NOMO-1 treated with DMSO at 0.1 percent for 48 hours (cell line): ENCODE measurements around the gene HES7.

Experiments used
- DNase-seq: peaks from one replicate; lab custom pipeline; 2025; ENCODE audit not compliant: unreplicated experiment; lab: John Stamatoyannopoulos, UW

HES7 gene

GRCh38 chr17:8143581-8144400 lies 19.9 kb upstream of the HES7 start:
- DNase-seq, result no peak

GRCh38 chr17:8142887-8143580 lies 19.1 kb upstream of the HES7 start:
- DNase-seq, result no peak

- no peak for DNase-seq
Measured at GRCh38 chr17:8142158-8142886, 18.4 kb upstream of the HES7 start.

GRCh38 chr17:8141741-8142140 lies 17.8 kb upstream of the HES7 start:
- DNase-seq, result no peak

GRCh38 chr17:8141045-8141444 lies 17.1 kb upstream of the HES7 start:
- no peak for DNase-seq

- DNase-seq, result no peak
Measured at GRCh38 chr17:8140065-8141029, 16.4 kb upstream of the HES7 start.

- peak; percentile 95 for DNase-seq
Measured at GRCh38 chr17:8138672-8139371, 14.9 kb upstream of the HES7 start.

GRCh38 chr17:8138374-8138671 lies 14.4 kb upstream of the HES7 start:
- no peak for DNase-seq

- no peak for DNase-seq
Measured at GRCh38 chr17:8137645-8138373, 13.9 kb upstream of the HES7 start.

GRCh38 chr17:8133941-8134340 lies 10.0 kb upstream of the HES7 start:
- no peak for DNase-seq

- DNase-seq, result no peak
Measured at GRCh38 chr17:8133399-8133798, 9.5 kb upstream of the HES7 start.

GRCh38 chr17:8131844-8132441 lies 8.0 kb upstream of the HES7 start:
- DNase-seq, result no peak

GRCh38 chr17:8128125-8128784 lies 4.3 kb upstream of the HES7 start:
- DNase-seq, result no peak

- DNase-seq, result peak; percentile 31
Measured at GRCh38 chr17:8126491-8127066, 2.7 kb upstream of the HES7 start.

GRCh38 chr17:8125947-8126490 lies 2.1 kb upstream of the HES7 start:
- DNase-seq, result no peak

- peak; percentile 31 for DNase-seq
Measured at GRCh38 chr17:8125154-8125946, 1.4 kb upstream of the HES7 start.
